ENCODE results near the gene MIEN1. TPM values are rescaled to one million over a fixed set of nuclear protein-coding genes. Genes with fewer than 3 reads are reported as not detected.

MIEN1 gene
- total RNA-seq, 1 donor, result 19.0 TPM

- TF ChIP-seq CTCF (IDR thresholded peaks at IDR 0.05; ENCODE audit: insufficient read depth, low read depth, low read length), result no peak
- DNase-seq (ENCODE audit: low read depth), result no peak
- H3K4me3 ChIP-seq (ENCODE audit: low read depth, low read length), result no peak overlapping the region
Observed at GRCh38 chr17:39694593-39694992, 35.7 kb downstream of the MIEN1 start.

GRCh38 chr17:39688945-39689344, 41.4 kb downstream of the MIEN1 start:
- H3K4me3 ChIP-seq (ENCODE audit: low read depth, low read length), result peak overlapping the region; percentile 87
- DNase-seq (ENCODE audit: low read depth), result no peak
- TF ChIP-seq CTCF (IDR thresholded peaks at IDR 0.05; ENCODE audit: insufficient read depth, low read depth, low read length), result no peak

GRCh38 chr17:39688475-39688835, 41.9 kb downstream of the MIEN1 start:
- H3K4me3 ChIP-seq (ENCODE audit: low read depth, low read length), result peak overlapping the region; percentile 87
- TF ChIP-seq CTCF (IDR thresholded peaks at IDR 0.05; ENCODE audit: insufficient read depth, low read depth, low read length), result no peak
- no peak for DNase-seq (ENCODE audit: low read depth)

- DNase-seq (ENCODE audit: low read depth), result peak; percentile 89
Observed at GRCh38 chr17:39687546-39688474, 42.5 kb downstream of the MIEN1 start, which contains the start of gene PGAP3. Gene PGAP3, minus strand, starts transcription at chr17:39688057. Its CDS starts 43 bp downstream, at chr17:39688014.

GRCh38 chr17:39687101-39687545, 43.2 kb downstream of the MIEN1 start:
- TF ChIP-seq CTCF (IDR thresholded peaks at IDR 0.05; ENCODE audit: insufficient read depth, low read depth, low read length), result no peak
- peak overlapping the region; percentile 87 for H3K4me3 ChIP-seq (ENCODE audit: low read depth, low read length)
- no peak for DNase-seq (ENCODE audit: low read depth)

More at GRCh38 chr17:39687546-39688474, 42.5 kb downstream of the MIEN1 start, which contains the start of gene PGAP3:
- no peak for TF ChIP-seq CTCF (IDR thresholded peaks at IDR 0.05; ENCODE audit: insufficient read depth, low read depth, low read length)
- peak within 1 kb of the TSS; percentile 87 for H3K4me3 ChIP-seq (ENCODE audit: low read depth, low read length)

GRCh38 chr17:39684369-39685192, 45.8 kb downstream of the MIEN1 start:
- no peak for TF ChIP-seq CTCF (IDR thresholded peaks at IDR 0.05; ENCODE audit: insufficient read depth, low read depth, low read length)
- DNase-seq (ENCODE audit: low read depth), result no peak
- no peak overlapping the region for H3K4me3 ChIP-seq (ENCODE audit: low read depth, low read length)

Measured in fibroblast of villous mesenchyme (primary cell).